NCI-H446 (cell line): Measurements from ENCODE around the gene C1orf226.
"Not testable (repeated sequence)": the region's sequence is repeated elsewhere in the genome, so short reads cannot be mapped to it uniquely, and the experiment has no call there.

Experiments
- DNase-seq, 2 experiments: peaks; one replicate each; lab custom pipeline; 2025; lab: John Stamatoyannopoulos, UW

C1orf226 gene

GRCh38 chr1:162405800-162406199 lies 24.3 kb downstream of the C1orf226 start:
- no peak for DNase-seq

DNA sequence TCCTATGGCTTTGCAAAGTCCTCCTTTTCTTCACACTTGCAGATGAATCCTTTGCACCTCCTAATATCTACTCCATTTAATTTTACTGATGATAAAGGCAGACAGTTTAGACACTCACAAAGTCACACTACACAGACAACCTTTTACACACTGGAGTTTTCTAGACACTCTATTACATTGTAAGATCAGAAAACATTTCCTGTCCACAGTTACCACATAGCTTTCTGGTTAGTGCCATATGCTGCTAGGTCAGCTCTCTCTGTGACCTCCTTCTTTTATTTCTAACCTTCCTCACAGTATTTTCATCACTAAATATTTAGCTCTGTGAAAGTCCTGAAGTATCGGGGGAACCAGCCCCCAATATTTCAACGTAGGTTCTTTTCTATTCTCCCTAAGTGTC lies 25.3 kb downstream of the C1orf226 start:
- no peak for DNase-seq

- DNase-seq = no peak
Measured at GRCh38 chr1:162407539-162407938, 26.0 kb downstream of the C1orf226 start.

GRCh38 chr1:162412002-162412401 lies 30.5 kb downstream of the C1orf226 start, which contains the start of gene SH2D1B:
TSS of gene SH2D1B (minus strand) at chr1:162412136. CDS start at chr1:162412016, 120 bp downstream.
- DNase-seq = no peak

- DNase-seq = no peak
Measured at GRCh38 chr1:162416215-162416614, 34.7 kb downstream of the C1orf226 start.

DNA sequence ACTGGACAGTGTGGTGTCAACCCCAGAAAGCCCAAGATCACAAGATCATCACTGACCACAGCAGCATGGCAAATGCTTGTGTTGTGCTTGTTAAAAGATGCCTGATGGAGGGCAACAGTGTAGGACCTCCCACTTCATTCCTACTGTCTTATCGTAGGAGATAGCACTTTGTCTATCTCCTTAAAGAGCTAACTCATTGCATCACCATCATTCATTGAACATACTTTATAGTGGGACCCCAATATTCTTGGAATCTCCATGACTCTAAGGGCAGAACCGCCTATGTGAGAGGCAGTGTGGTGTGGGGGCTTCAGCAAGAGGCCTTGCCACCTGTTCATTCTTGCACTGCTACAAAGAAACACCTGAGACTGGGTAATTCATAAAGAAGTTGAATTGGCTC lies 35.4 kb downstream of the C1orf226 start:
- DNase-seq = no peak

- no peak for DNase-seq
Measured at GRCh38 chr1:162417650-162418049, 36.1 kb downstream of the C1orf226 start.

DNA sequence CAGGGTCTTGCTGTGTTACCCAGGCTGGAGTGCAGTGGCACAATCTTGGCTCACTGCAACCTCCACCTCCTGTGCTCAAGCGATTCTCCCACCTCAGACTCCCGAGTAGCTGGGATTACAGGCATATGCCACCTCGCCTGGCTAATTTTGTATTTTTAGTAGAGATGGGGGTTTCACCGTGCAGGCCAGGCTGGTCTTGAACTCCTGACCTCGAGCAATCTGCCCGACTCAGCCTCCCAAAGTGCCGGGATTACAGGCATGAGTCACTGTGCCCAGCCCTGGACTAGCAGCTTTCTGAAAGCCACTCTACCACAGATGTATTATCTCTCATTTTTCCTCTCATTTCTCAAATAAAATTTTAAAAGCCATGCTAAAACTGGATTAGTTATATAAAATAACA lies 37.1 kb downstream of the C1orf226 start:
- not testable (repeated sequence) for DNase-seq

- not testable (repeated sequence) for DNase-seq
Measured at GRCh38 chr1:162419450-162419931, 38.0 kb downstream of the C1orf226 start.

GRCh38 chr1:162420120-162420519 lies 38.6 kb downstream of the C1orf226 start:
- no peak for DNase-seq

DNA sequence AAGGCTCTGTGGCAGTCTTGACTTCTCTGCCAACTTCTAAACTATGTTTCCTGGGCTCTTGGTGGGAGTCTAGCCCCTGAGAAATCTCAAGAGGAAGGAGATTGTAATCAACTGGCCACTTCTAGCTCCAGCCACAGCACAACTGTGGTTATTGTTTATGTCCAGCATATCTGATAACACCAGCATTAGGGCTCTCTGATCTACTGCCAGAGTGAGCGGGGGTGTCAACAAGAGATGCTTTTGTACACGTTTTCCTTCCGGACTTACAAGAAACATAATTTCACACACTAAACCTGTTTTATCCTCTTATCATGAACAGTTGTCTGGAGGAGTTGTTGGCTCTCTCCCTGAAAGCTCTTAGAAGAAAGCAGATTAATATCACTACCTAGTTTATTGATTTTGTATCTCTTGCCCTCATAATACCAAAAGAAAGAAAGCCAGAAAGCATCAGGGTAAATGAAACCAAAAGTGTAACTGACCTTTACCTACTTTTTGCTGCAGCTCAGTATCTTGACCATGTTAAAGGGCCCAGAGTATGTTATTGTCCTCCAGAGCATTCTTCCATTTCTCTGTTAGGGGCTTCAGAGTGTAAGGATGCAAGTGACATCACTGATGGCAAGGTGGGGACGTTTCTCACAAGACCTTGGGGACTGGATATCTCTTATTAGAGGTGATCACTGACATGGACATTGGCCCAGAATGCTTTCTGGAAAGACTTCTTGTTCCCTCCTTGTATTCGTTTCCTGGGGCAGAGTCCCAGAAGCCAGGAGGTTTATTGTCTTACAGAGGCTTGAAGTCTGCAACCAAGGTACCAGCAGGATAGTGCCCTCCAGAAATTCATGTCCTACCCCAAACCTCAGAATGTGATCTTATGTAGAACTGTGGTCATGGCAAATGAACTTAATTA lies 40.0 kb downstream of the C1orf226 start:
- no peak for DNase-seq

- DNase-seq = no peak
Measured at GRCh38 chr1:162422662-162423375, 41.3 kb downstream of the C1orf226 start.

DNA sequence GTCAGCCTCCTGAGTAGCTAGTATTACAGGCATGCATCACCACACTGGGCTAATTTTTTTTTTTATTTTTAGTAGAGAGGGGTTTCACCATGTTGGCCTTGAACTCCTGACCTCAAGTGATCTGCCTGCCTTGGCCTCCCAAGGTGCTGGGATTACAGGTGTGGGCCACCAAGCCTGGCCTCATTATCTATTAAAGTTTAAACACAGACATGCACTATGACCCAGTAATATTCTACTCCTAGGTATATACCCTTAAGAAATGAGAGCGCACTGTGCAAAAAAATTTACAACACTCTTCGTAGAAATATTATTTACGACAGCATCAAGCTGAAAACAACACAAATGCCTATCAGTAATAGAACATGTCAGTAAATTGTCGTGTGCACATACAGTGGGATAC lies 49.1 kb downstream of the C1orf226 start:
- DNase-seq = no peak

DNA sequence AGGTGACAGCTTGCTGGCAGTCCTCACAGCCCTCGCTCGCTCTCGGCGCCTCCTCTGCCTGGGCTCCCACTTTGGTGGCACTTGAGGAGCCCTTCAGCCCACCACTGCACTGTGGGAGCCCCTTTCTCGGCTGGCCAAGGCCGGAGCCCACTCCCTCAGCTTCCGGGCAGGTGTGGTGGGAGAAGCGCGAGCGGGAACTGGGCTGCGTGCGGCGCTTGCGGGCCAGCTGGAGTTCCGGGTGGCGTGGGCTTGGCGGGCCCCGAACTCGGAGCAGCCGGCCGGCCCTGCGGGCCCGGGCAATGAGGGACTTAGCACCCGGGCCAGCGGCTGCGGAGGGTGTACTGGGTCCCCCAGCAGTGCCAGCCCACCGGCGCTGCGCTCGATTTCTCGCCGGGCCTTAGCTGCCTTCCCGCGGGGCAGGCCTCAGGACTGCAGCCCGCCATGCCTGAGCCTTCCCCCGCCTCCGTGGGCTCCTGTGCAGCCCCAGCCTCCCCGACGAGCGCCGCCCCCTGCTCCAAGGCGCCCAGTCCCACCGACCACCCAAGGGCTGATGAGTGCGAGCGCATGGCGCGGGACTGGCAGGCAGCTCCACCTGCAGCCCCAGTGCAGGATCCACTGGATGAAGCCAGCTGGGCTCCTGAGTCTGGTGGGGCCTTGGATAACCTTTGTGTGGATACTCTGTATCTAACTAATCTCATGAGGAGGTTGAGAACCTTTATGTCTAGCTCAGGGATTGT lies 51.6 kb downstream of the C1orf226 start:
- DNase-seq = not testable (repeated sequence)
